ENCODE results near the gene GLIS1.
"Not testable (repeated sequence)": the region's sequence is repeated elsewhere in the genome, so short reads cannot be mapped to it uniquely, and the experiment has no call there.

GRCh38 chr1:53647915-53648314 is 91.0 kb downstream of the GLIS1 start:
- TF ChIP-seq, protein P1, sequence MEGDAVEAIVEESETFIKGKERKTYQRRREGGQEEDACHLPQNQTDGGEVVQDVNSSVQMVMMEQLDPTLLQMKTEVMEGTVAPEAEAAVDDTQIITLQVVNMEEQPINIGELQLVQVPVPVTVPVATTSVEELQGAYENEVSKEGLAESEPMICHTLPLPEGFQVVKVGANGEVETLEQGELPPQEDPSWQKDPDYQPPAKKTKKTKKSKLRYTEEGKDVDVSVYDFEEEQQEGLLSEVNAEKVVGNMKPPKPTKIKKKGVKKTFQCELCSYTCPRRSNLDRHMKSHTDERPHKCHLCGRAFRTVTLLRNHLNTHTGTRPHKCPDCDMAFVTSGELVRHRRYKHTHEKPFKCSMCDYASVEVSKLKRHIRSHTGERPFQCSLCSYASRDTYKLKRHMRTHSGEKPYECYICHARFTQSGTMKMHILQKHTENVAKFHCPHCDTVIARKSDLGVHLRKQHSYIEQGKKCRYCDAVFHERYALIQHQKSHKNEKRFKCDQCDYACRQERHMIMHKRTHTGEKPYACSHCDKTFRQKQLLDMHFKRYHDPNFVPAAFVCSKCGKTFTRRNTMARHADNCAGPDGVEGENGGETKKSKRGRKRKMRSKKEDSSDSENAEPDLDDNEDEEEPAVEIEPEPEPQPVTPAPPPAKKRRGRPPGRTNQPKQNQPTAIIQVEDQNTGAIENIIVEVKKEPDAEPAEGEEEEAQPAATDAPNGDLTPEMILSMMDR (IDR thresholded peaks at IDR 0.05; ENCODE audit: low read depth, low read length, poor library complexity, severe bottlenecking), result not testable (repeated sequence)
- TF ChIP-seq EZH2phosphoT487 (IDR thresholded peaks at IDR 0.05; ENCODE audit: borderline replicate concordance, low read length), result not testable (repeated sequence)

Data from DOHH2 (cell line).